ENCODE measurements around the gene PRF1.

GRCh38 chr10:70596110-70596798, 6.3 kb downstream of the PRF1 start:
- TF ChIP-seq CTCF (IDR thresholded peaks at IDR 0.05; ENCODE audit: low read depth, low read length) (no peak), EZH2phosphoT487 (IDR thresholded peaks at IDR 0.05; ENCODE audit: low read depth) (no peak)
